ENCODE results near the gene PCYT1B.

The PCYT1B gene

GRCh38 chrX:24672701-24673190 is 25.6 kb upstream of the PCYT1B start:
- Histone ChIP-seq H3K9me3 (ENCODE audit: control insufficient read depth, low read length) (no peaks in the 10 kb centered on the region), H3K4me1 (no peaks in the 10 kb centered on the region), H3K79me2 (no peaks in the 10 kb centered on the region), H3K36me3 (ENCODE audit: control insufficient read depth, insufficient read depth, low read length) (no peaks in the 10 kb centered on the region), H3K4me2 (ENCODE audit: low read length) (no peak overlapping the region), H3K9ac (no peak overlapping the region), H3K27me3 (ENCODE audit: control insufficient read depth, insufficient read depth, low read length) (no peaks in the 10 kb centered on the region), H2AFZ (no peak overlapping the region), H3K4me3 (ENCODE audit: low read depth, low read length) (no peak overlapping the region), H3K27ac (no peak overlapping the region)
- TF ChIP-seq CTCF (IDR thresholded peaks at IDR 0.05), result no peak

GRCh38 chrX:24668111-24668510 is 21.0 kb upstream of the PCYT1B start:
- Histone ChIP-seq H3K4me2 (ENCODE audit: low read length) (no peak overlapping the region), H3K9ac (no peak overlapping the region), H3K79me2 (no peaks in the 10 kb centered on the region), H3K4me3 (ENCODE audit: low read depth, low read length) (no peak overlapping the region), H3K4me1 (no peaks in the 10 kb centered on the region), H3K36me3 (ENCODE audit: control insufficient read depth, insufficient read depth, low read length) (no peaks in the 10 kb centered on the region), H2AFZ (no peak overlapping the region), H3K27me3 (ENCODE audit: control insufficient read depth, insufficient read depth, low read length) (no peaks in the 10 kb centered on the region), H3K9me3 (ENCODE audit: control insufficient read depth, low read length) (no peaks in the 10 kb centered on the region), H3K27ac (no peak overlapping the region)
- no peak for TF ChIP-seq CTCF (IDR thresholded peaks at IDR 0.05)

DNA sequence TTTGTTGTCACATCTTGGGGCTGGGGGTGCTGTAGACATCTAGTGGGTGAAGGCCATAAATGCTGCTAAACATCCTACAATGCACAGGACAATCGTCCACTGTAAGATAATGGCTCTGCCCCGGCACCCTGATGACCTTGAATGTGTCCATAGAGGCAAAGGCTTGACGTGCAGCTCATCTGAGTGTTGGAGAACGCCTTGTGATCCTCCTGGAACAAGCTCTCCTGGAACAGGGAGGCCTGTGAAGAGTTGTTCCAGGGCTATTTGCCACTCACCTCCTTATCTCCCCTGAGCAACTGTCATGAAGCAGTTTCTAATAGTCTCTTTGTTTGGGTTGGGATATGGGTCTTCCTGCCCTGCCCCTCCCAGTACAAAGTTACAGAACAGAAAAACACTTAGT is 15.2 kb upstream of the PCYT1B start:
- H3K4me2 ChIP-seq (ENCODE audit: low read length), result no peak overlapping the region
- H3K79me2 ChIP-seq, result no peaks in the 10 kb centered on the region
- no peak overlapping the region for H3K4me3 ChIP-seq (ENCODE audit: low read depth, low read length)
- H2AFZ ChIP-seq, result no peak overlapping the region
- no peak for TF ChIP-seq CTCF (IDR thresholded peaks at IDR 0.05)
- H3K9me3 ChIP-seq (ENCODE audit: control insufficient read depth, low read length), result no peaks in the 10 kb centered on the region
- no peak overlapping the region for H3K27ac ChIP-seq
- H3K27me3 ChIP-seq (ENCODE audit: control insufficient read depth, insufficient read depth, low read length), result no peaks in the 10 kb centered on the region
- no peaks in the 10 kb centered on the region for H3K4me1 ChIP-seq
- H3K36me3 ChIP-seq (ENCODE audit: control insufficient read depth, insufficient read depth, low read length), result no peaks in the 10 kb centered on the region
- H3K9ac ChIP-seq, result no peak overlapping the region

- no peak overlapping the region for H3K4me2 ChIP-seq (ENCODE audit: low read length)
- no peak overlapping the region for H3K9ac ChIP-seq
- H3K27ac ChIP-seq, result no peak overlapping the region
- H3K4me1 ChIP-seq, result no peaks in the 10 kb centered on the region
- no peak for TF ChIP-seq CTCF (IDR thresholded peaks at IDR 0.05)
- H3K27me3 ChIP-seq (ENCODE audit: control insufficient read depth, insufficient read depth, low read length), result no peaks in the 10 kb centered on the region
- no peak overlapping the region for H2AFZ ChIP-seq
- no peaks in the 10 kb centered on the region for H3K36me3 ChIP-seq (ENCODE audit: control insufficient read depth, insufficient read depth, low read length)
- no peak overlapping the region for H3K4me3 ChIP-seq (ENCODE audit: low read depth, low read length)
- H3K9me3 ChIP-seq (ENCODE audit: control insufficient read depth, low read length), result no peaks in the 10 kb centered on the region
- H3K79me2 ChIP-seq, result no peaks in the 10 kb centered on the region
Observed at GRCh38 chrX:24661292-24661691, 14.1 kb upstream of the PCYT1B start.

DNA sequence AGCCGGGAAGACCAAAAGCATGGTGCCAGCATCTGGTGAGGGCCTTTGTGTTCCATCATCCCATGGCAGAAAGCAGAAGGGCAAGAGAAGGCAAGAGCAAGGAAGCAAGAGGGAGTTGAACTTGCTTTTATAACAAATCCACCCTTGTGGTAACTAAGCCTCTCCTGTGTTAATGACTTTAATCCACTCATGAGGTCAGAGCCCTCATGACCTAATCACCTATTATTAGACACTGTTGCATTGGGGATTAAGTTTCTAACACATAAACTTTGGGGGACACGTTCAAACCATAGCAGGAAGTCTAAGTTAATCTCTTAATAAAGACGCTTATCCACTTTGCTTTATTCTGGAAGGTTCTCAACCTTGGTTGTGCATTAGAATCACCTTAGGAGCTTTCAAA is 12.5 kb upstream of the PCYT1B start:
- no peaks in the 10 kb centered on the region for H3K27me3 ChIP-seq (ENCODE audit: control insufficient read depth, insufficient read depth, low read length)
- H3K4me3 ChIP-seq (ENCODE audit: low read depth, low read length), result no peak overlapping the region
- H3K9ac ChIP-seq, result no peak overlapping the region
- no peak for TF ChIP-seq CTCF (IDR thresholded peaks at IDR 0.05)
- no peaks in the 10 kb centered on the region for H3K4me1 ChIP-seq
- H3K27ac ChIP-seq, result no peak overlapping the region
- no peak overlapping the region for H3K4me2 ChIP-seq (ENCODE audit: low read length)
- H3K79me2 ChIP-seq, result no peaks in the 10 kb centered on the region
- H3K36me3 ChIP-seq (ENCODE audit: control insufficient read depth, insufficient read depth, low read length), result no peaks in the 10 kb centered on the region
- no peaks in the 10 kb centered on the region for H3K9me3 ChIP-seq (ENCODE audit: control insufficient read depth, low read length)
- H2AFZ ChIP-seq, result no peak overlapping the region
